ENCODE results near the gene LKAAEAR1.

Gene LKAAEAR1

DNA sequence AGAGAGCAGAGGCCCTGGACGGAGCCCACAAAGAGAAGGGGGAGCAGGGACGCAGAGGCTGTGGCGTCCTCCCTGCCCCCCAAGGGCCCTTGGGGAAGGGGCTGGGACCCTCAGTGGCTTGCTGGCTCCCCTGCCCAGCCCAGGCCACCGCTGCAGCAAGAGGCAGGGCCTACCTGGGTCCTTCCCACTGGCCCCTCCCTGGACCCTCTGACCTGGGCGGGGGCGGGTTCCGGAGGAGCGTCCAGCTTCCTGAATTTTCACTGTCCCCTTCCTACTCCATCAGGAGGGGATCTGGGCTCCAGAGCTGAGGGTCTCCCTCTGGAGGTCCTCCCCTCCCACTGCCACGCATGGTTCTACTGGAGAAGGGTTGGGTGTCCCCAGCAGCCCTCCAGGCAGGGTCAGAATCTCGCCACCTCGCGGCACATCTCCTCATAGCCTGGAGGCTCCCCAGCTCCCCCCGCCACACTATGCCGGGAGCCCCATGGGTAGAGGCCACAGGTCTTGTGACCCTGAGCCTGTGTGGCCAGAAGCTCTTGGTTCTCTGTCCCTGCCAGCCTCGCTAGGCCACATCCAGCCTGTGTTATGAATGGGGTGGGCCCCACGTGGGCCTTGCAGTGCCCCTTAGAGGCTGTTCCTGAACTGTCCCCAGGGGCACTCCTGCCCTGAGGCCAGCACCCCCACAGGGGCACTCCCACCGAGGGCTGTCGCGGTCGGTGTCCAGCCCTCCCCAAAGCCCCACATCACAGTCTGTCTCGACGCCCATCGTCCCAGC lies 33.8 kb downstream of the LKAAEAR1 start:
- DNase-seq (ENCODE audit: low spot score), result no peak

DNA sequence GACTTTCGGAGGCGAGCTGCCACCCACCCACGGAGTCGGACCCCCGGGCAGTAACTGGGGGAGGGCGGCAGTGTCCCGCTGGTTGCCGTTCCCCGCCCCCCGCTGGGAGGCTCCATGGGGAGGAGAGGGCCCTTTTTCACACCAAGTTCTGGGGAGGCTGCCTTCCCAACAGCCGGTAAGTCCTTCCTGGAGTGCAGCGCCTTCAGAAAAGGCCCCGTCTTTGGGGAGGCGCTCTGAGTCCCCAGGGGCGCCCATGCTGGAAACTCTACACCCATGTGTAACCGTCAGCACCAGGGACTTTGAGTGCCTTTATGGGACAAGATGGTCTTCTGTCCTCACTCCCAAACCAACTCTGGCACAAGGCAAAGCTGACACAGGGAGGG lies 34.3 kb downstream of the LKAAEAR1 start:
- no peak for DNase-seq (ENCODE audit: low spot score)

DNA sequence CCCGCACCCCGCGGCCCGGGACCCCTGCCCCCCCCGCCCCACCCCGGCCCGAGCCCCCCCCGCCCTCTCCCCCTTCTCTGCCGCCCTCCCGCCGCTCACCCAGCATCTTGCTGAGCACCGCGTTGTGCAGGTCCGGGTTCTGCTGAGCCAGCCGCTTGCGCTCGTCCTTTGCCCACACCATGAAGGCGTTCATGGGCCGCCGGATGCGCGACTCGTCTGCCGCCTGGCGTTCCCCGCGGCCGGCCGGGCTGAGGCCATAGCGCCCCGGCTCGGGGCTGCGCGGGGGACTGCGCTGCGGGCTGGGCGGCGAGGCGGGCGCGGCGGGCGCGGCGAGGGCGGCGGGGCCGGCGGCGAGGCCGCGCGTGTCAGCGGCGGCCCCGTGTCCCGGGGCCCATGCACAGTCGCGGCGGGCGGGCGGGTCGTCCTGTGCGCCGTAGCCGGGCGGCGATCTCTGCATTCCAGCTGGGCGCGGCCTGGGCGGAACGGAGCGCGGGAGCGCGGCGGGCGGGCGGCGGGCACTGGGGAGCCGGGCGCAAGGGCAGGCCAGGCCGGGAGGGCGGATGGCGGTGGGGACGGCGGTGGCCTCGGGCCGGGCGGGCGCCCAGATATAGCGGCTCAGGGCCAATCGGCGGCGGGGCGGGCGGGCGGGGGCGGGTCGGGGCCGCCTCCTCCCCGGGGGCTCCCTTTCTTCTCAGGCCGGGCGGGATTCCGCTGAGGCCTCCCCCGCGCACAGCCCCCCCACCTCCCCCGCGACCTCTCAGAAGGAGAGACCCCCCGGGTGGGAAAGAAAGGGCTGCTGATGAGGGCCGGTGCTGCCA lies 34.9 kb downstream of the LKAAEAR1 start, which contains the start of gene SOX18:
Gene SOX18, minus strand, starts transcription at position 580 of the 818 bp plus-strand sequence. Its CDS starts 123 bp downstream, at position 457.
- DNase-seq (ENCODE audit: low spot score), result no peak

DNA sequence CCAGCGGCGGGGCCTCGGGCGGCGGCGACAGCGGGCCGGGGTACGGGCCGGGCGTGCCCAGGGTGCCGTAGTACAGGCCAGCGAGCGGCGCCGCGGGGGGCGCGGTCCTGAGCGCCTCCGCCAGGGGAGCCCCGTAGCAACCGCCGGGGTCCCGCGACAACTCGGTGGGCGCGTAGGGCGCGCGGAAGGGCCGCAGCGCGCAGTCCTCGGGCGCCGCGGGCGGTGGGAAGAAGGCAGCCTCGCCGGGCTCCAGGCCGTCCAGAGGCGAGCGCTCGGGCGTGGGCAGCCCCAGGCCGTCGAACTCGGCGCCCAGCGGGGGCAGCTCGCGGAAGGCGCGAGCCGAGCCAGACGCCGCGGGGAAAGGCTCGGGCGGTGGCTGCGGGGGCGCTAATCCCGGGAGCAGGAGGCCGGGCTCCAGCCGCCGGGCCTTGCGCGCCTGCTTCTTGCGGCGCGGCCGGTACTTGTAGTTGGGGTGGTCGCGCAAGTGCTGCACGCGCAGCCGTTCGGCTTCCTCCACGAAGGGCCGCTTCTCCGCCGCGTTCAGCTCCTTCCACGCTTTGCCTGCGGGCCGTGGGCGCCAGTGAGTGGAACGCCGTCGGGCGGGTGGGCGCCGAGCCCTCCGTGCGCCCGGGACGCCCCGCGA lies 35.7 kb downstream of the LKAAEAR1 start:
- no peak for DNase-seq (ENCODE audit: low spot score)

DNA sequence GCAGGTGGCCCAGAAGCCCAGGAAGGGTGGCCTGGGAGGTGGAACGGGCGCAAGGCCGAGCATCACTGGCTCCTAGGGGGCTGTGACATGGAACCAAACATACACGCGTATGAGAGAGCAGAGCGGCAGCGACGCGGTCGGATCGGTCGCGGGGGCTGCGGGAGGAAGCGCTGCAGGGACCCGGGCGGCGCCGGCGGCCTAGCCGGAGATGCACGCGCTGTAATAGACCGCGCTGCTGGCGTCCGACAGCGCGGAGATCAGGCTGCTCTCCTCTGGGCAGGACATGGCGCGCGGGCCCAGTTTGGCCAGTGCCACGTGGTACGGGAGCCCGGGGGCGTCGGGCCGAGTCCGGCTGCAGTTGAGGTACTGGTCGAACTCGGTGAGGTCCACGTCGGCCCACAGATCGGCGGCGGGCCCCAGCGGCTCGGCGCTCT lies 36.2 kb downstream of the LKAAEAR1 start:
- DNase-seq (ENCODE audit: low spot score), result no peak

DNA sequence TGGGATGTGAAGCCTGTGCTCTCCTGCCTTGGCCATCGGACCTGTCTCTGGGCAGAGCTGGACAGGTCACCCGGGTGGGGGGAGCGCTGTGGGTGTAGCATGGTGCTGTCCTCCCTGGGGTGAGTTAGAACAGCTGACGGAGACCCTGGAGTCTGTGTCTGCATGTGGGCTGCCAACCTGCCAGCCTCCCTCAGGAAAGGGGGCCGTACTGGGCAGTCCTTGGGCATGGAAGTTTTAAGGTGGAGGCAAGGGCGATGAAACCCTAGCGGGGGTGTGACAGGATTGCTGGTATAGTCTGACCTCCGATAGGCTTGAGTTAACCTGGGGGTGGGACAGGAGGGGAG lies 37.2 kb downstream of the LKAAEAR1 start:
- no peak for DNase-seq (ENCODE audit: low spot score)

DNA sequence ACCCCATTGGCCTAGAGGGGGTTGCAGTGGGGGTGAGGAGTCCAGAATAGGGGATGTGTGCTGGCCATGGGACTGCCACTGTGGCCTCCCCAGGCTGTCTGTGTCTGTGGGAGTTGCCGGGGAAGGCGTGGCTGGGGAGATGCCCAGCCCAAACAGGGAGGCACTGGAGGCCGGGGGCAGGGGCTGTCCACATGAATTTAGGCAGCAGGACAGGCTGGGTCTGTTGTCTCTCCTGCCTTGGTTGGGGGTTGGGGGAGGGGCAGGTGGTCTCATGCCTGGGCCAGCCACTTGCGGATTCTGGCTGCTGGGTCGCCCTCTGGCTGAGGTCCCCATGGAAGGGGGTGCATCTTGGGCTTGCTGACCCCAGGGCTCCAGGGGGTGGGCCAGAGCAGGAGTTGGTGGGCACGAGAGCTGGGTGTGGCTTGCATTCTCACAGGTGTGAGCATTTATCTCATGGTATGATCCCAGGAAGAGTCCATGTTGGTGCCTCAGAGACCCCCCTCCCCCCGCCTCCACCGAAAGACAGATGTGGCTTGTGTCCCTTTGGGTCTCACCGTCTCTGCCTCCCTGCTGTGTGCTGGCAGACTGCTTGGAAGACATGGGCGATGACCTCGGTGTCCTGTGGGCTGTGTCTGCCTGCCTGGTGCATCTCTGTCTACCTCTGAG lies 38.7 kb downstream of the LKAAEAR1 start:
- no peak for DNase-seq (ENCODE audit: low spot score)

DNA sequence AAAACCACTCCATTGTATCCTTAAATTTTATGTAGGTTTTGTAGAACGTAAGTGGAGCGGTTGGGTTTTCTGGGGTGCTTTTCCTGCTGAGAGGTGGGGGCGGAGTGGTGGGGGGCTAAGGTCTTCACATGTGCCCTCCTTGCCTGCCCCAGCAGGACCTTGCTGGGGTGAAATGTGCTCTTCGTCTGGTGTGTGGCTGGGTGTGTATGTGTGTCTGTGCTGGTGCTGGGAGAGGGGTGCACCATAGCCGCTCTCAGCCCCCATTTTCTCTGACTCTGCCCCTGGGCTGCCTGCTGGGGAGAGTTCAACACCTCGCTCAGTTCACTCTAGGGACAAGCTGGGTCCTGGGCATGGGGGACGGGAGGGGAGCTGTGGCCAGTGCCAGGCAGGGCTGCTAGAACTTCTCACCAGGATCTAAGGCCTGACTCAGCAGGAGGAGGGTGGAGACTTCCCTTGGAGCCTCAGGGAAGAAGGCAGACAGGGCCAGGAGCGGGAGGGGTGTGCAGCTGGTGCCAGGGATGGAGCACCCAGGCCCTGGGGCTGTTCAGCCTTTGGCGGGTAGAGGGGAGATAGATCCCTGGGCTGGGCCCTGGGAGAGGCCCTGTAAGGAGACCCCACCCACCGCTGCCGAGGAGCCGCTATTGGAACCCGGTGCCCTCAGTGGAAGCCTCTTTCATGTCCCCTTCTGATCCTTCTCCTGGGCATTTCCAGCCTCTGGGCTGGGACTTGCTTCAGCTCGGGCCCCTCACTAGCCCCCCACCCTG lies 39.5 kb downstream of the LKAAEAR1 start:
- DNase-seq (ENCODE audit: low spot score), result no peak

DNA sequence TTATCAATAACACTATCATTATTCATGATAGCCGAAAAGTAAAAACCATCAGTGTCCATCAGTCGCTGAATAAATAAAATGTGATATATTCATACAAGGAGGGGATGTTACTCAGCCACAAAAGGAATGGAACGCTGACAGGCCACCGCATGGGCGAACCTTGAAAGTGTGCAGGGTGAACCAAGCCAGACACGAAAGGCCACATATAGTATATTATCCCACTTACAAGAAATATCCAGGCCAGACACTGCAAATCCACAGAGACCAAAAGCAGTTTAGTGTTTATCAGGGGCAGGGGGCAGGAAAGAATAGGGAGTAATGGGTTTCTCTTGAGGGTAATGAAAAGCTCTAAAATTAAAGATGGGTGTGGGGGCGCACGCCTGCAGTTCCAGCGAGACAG lies 40.4 kb downstream of the LKAAEAR1 start:
- DNase-seq (ENCODE audit: low spot score), result no peak

DNA sequence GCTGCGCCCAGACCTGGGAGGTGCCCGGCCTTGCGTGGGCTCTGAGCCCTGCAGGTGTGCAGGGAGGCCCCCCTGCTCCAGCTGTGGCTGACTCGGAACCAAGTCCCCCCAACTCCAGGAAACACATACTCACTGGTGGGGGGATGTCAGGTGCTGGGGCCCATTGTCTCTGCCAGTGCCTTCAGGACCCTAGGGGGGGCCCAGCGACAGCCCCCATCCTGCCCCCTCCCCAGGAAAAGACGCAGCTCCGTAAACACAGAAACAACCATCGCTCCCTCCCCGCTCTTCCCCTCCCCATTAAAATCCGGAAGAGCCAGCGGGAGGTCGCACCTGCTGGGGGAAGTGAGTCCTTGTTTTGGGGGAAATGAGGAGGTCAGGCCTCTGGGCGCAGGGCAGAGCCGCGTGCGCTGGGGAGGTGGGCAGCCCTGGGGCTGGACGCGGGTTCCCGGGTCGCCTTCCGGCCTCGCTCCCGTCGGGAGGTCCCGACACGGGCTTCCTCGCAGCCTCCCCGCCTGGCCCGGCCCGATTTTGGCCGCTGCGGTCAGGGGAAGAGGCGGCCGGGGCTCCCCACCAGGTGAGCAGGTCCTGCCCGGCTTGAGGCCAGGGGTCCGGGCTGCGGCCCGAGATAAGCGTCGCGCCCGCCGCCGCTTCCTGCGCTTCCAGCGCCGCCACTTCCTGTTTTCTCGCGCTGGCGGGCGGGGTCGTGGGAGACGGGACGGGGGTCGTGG lies 42.0 kb downstream of the LKAAEAR1 start:
- DNase-seq (ENCODE audit: low spot score), result no peak

DNA sequence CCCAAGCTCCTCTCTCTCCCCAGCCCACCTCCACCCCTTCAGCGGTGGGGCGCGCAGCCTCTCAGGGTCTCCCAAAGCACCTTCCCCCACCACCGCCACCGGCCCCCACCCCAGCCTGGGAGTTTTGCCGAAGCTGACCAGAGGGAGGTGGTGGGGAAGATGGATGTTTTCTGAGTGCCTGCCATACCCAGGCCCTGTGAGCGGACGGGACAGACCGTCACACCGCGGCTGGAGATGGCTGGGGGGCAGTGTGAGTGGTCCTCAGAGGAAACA lies 42.5 kb downstream of the LKAAEAR1 start:
- DNase-seq (ENCODE audit: low spot score), result no peak

DNA sequence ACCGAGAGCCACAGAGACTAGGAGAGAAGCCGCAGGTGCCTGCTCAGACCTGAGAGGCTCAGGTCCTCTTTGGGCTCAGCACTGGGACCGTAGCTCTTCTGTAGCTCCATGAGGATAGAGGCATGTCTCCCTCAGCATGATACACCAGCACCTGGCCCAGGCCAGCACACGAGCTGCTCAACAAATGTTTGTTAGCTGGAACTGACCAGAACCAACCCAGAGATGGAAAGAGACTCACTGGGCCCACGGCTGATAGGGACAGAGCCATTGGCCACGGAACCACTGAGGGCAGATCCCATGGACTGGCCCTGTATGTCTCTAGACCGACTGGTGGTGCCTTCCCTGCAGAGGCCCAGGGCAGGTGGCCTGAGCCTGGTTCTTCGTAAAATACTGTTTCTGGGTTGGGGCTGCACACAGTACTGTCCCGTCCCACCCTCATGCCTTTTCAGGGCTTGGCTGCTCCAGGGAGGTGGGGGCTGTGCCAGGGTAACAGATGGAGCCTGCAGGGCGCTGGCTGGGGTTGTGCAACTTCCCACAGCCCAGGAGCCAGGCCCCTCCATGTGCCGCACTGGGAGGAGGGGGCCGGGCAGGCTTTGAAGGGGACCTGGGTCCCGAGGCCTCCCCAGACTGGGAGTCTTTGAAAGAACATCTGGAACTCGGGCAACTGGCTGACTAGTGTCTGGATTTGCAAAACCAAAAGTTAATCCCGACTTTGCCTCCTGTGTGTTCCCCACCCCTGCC lies 43.0 kb downstream of the LKAAEAR1 start:
- no peak for DNase-seq (ENCODE audit: low spot score)

DNA sequence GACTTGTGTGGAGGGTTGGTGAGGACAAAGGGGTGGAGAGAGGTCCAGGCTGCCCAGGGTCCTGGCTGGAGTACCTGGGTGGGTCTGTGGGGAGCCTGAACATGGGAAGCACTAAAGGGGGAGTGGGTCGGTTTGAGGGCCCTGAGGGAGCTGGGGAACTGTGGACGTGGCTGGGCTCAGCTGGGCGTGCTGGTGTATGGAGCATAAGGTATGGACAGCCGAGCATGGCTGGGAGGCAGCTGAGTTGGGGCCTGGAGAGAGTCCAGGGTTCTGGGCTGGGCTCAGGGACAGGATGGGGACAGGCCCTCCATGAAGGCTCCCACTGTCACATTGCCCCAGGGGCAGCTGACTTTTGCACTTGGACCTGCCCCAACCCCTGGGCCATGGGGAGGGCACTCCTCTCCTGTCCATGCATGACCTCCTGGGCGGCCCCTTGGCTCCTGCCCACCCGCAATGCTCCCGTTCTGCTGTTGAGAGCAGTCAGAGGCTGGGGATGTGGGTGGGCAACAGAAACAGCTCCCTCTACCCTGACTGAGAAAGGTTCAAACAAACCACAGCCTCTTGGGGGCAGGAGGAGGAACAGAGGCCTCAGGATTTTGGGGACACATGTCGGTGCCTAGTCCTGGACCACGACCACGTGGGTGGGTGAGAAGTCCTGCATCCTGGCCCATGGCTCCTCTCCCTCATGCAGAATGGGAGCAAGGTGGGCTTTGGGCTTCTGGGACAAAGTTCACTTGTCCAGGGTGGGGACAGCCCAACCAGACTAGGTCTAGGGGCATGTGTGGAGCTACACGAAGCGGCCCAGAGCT lies 43.8 kb downstream of the LKAAEAR1 start:
- no peak for DNase-seq (ENCODE audit: low spot score)

DNA sequence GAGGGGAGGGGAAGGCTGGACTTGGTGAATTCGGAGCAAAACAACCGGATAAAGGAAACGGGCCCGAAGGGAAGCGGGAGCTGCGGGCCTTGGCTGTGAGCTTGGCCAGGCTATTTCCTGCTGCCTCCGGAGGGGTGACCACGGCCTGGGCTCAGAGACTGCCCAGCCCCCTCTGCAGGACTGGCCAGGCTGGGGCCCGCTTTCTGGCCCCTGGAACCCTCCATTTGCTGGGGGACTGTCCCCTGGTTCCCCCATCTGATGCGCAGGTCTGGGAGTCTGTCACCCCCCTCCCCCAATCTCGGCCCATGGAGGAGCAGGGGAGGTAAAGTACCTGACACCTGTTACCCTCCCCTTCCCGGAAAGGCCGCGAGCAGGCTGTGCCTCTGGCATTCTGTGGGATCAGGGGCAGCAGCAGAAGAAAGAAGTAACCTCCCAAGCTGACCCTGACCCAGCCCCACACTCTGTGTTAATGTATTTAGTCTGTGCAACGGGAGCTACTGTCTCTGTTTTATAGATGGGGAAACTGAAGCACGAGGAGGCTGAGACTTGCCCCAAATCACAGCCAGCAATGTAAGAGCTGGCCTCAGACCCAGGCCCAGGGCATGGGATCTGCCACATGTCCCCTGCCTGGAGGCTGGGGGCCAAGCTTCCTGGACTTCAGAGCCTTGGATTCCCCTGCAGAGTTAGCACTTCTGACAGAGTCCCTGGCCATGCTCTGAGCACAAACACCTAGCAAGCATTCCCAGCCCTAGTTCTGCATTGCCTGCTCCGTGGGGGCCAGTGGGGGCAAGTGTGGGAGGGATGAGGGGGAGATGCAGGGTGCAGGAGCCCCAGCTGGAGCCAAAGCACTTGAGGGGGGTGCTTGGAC lies 44.7 kb downstream of the LKAAEAR1 start:
- no peak for DNase-seq (ENCODE audit: low spot score)

DNA sequence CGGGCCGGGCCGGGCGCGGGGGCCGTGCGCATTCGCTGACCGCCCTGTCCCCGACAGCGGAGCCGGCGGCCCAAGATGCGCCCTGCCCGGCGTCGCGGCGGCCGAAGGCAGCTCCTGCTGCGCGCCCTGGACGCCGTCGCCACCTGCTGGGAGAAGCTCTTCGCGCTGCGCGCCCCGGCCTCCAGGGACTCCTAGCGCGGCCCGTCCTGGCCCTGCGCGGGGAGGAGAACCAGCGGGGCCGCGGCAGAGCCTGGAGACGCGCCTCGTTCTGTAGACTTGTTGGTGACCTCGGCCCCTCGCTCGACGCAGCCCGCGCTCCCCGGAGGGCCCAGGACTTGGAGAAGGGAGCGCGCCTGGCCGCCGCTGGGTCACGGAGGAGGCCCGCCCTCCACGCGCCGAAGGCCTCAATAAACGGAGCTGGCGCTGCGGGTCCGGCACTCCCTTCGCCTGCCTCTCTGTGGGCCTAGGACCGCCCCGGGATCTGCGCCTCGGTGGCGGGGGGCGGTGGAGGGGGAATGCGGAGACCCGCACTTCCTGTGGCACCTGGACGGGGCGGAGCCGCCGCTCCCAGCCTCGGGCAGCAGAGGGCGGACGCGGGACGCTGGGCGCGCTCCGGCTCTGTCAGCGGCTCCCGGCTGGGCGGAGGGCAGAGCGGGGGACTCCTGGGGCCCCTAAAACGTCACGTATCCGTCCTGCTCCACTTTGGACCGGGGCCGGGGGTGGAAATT lies 45.5 kb downstream of the LKAAEAR1 start:
- DNase-seq (ENCODE audit: low spot score), result peak; percentile 77

DNA sequence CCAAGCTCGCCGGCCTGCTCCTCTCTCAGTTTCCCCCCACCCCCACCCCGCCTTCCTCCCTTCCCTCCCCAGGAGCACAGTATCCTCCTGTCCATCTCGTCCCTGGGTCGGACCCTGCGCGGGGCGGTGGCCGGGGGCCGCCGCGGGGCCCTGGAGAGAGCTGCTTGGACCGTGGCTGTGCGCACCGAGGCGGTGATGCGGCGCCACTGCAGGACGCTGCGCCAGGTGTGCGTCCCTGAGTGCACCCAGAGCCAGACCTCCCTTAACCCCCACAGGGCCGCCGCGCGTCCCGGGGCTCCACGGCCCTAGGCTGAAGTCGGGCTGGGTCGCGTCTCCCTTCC lies 46.0 kb downstream of the LKAAEAR1 start:
- DNase-seq (ENCODE audit: low spot score), result no peak

DNA sequence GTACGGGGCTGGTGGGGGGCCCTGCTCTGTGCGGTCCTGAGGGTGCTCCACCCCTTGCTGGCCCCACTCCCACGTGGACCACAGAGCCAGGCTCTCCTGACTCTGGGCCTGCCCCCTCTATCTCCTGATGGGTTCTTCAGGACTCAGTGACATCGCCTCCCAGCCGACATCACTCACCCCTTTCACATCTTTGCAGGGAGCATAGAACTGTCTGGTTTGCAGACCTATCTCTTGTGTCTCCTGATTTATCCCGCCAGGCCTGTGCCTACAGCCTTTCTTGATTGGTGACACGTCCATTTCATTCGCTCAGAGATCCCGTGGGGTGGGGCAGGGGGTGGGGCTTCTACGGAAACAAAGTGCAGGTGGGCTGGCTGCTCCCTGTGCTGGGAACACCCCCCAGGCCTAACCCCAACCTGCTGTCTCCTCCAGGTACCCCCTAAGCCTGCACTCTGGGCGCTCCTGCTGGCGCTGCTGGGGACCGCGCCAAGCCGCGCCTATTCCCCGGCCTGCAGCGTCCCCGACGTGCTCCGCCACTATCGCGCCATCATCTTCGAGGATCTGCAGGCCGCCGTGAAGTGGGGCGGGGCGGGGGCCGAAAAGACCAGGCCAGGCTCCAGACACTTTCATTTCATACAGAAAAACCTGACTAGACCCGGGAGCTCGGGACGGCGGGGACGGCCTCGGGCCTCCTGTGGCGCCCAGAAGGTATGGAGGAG lies 46.5 kb downstream of the LKAAEAR1 start:
- DNase-seq (ENCODE audit: low spot score), result no peak

DNA sequence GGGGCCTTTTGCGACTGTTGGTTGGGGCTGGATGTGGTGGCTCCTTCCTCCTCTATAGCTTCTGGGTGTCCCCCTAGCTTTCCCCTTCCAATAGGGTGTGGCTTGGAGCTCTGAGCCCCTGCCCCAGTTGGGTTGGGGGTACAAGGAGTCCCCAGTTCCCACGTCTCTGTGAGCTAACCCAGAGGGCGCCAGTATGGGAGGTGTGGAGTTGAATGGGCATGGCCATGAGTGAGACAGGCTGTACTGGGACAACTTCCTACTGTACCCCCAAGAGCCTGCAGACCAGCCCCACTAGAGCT lies 47.0 kb downstream of the LKAAEAR1 start:
- no peak for DNase-seq (ENCODE audit: low spot score)
